GM18502 (cell line): Measurements from ENCODE around the gene TAF7.
"Not testable (repeated sequence)": the region's sequence is repeated elsewhere in the genome, so short reads cannot be mapped to it uniquely, and the experiment has no call there.

Source experiments
- ATAC-seq: cut with Tn5 transposase; IDR thresholded peaks from one replicate; pipeline ENCODE4 v1.9.1; 2021; ENCODE audit warnings: mild to moderate bottlenecking; ENCODE audit not compliant: unreplicated experiment, poor library complexity

The TAF7 gene

GRCh38 chr5:141340781-141341354 is 20.3 kb upstream of the TAF7 start:
- ATAC-seq: not testable (repeated sequence)

DNA sequence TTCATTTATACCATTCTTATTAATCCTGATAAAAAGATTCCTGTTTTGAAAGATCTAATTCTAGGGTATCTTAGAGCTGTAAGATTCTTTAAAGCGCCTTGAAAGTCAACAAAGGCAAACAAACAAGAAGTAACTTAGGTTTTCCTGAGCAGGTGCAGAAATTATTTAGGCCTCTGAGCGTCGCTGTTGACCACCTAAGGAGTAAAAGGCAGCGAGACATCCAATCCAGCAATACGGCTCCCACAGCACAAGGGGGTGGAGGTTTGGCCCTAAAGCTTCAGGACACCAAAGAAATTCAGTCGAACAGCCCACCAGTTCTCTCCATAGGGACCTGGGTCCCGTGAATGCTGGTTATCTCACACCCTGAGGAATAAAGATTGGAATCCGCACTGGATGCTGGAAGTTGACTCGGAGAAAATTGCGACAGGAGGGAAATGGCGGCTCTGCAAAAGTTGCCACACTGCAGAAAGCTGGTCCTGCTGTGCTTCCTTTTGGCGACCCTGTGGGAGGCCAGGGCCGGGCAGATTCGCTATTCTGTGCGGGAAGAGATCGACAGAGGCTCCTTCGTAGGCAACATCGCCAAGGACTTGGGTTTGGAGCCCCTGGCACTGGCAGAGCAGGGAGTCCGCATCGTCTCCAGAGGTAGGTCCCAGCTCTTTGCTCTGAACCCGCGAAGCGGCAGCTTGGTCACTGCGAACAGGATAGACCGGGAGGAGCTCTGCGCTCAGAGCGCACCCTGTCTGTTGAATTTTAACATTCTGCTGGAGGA is 18.1 kb upstream of the TAF7 start, which contains the start of gene PCDHGA2:
TSS of gene PCDHGA2 (plus strand) at position 223 of the 769 bp plus-strand sequence.
- ATAC-seq: no peak

DNA sequence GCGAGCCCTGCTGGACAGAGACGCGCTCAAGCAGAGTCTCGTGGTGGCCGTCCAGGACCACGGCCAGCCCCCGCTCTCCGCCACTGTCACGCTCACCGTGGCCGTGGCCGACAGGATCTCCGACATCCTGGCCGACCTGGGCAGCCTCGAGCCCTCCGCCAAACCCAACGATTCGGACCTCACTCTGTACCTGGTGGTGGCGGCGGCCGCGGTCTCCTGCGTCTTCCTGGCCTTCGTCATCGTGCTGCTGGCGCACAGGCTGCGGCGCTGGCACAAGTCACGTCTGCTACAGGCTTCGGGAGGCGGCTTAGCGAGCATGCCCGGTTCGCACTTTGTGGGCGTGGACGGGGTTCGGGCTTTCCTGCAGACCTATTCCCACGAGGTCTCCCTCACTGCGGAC is 12.0 kb upstream of the TAF7 start:
- ATAC-seq: not testable (repeated sequence)

- ATAC-seq: no peak
Observed at GRCh38 chr5:141330299-141331080, 9.9 kb upstream of the TAF7 start, which contains the start of gene PCDHGA1. PCDHGA1 (plus strand) TSS chr5:141330514.

GRCh38 chr5:141328231-141328630 is 7.6 kb upstream of the TAF7 start:
- no peak for ATAC-seq

DNA sequence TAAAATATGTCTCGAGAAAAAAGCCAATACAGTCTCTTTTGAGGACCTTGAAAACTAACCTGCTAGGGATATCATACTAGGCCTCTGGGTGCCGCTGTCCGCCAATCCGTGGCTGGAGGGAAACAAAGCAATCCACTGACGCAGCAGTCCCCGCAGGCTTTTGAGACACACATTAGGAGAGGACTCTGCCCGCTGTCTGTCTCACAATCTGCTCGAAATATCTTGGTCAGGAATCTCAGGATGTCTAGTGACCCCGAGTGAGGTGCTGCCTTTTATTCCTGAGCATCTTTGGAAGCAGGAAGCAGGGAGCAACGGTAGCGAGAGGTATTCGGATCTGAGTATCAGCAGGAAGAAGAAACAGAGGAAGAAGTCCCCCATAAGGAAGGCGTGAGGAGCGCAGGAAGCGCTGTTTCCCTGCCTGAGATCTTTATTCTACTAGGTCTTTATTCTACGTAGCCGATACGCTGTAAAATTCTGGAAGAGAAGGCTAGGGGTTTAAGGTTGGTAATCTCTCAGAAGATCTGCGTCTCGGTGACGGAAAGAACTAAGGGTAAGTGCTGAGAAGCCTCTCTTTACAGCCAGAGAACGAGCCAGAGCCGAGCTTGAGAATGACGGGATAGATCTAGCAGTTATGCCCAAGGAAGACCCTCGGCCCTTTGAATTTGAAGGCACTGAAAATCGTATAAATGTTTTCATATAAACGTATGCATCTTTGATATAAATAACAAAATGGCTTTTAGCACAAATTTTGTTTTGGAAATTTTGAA is 5.7 kb upstream of the TAF7 start:
- peak; percentile 91 for ATAC-seq

DNA sequence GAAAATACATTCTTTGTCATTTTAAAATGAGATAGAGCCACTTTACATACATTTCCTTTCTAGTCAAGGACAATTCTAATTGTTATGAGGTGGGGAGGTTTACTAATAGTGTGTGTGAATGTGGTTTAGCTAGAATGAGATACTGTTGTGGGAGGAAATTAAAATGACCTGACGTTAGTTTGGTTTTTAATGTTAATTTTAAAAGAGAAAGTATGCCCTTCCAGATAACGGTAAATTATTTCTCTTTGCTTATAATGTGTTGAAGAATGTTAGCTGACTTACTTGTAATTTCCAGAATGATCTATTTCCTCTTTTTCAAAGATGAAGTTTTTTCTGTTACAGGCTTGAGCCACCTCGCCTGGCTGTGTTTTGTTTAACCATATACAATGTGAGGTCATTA is 1.7 kb upstream of the TAF7 start:
- no peak for ATAC-seq

- ATAC-seq: no peak
Observed at GRCh38 chr5:141319699-141320098, 885 bp downstream of the TAF7 start.

GRCh38 chr5:141319202-141319601 is 1.4 kb downstream of the TAF7 start:
- no peak for ATAC-seq

DNA sequence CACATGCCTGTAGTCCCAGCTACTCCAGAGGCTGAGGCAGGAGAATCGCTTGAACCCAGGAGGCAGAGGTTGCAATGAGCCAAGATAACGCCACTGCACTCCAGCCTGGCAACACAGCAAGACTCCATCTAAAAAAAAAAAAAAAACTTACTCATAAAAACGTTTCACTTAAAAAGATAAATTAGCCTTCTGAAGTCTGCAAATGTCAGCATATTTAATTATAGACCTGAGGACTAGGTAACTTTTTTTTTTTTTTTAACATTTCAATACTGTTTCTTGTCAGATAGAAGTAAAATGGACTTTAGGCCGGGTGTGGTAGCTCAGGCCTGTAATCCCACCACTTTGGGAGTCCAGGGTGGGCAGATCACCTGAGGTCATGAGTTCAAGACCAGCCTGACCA is 3.6 kb downstream of the TAF7 start:
- ATAC-seq: not testable (repeated sequence)

DNA sequence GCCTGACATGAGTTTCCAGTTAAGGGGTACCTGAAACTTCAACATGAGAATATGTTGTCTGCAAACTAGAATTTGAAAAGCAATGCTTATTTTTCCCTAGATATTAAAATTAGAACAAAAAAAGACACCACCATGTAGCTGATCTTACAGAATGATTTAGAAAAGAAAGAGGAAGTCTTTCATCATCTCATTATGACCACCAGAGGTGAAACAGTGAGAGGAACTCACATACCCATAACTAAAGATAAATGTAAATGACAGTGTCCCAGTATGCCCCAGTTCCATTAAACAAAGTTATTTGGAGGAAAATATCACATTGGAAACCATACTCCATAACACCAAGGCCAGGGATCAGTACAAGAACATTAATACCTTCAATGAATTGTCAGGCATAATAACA is 6.9 kb downstream of the TAF7 start:
- ATAC-seq: no peak

GRCh38 chr5:141306630-141307029 is 14.0 kb downstream of the TAF7 start:
- no peak for ATAC-seq

GRCh38 chr5:141303756-141304155 is 16.8 kb downstream of the TAF7 start, which contains the start of gene SLC25A2:
SLC25A2 (minus strand) TSS chr5:141304049; CDS start chr5:141303865, 184 bp downstream.
- ATAC-seq: no peak

DNA sequence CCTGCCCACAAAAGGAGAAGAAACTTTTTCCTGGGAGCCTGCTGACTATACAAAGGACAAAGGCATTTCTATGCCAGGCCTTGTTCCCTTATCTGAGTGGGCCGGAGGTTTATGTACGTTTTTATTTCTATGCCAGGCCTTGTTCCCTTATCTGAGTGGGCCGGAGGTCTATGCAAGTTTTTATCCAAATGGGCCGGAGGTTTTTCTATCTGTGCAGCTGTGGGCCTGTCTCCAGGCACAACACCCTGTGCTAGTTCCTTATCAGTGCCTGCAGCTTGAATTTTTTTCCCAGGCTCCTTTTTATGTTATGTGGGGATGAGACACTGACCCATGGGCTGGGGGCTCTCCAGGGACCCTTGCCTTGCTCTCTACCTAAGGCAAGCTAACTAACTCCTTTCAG is 22.2 kb downstream of the TAF7 start:
- no peak for ATAC-seq

GRCh38 chr5:141272906-141273305 is 47.7 kb downstream of the TAF7 start:
- no peak for ATAC-seq

- no peak for ATAC-seq
Observed at GRCh38 chr5:141269195-141269594, 51.4 kb downstream of the TAF7 start.
